H7 (cell line): Measurements from ENCODE around the gene FRS3. TPM values are rescaled to one million over a fixed set of nuclear protein-coding genes. Genes with fewer than 3 reads are reported as not detected.

Experiments
- DNase-seq: peaks from one replicate; pipeline ENCODE4 v3.0.0; 2012
- H3K27me3 ChIP-seq: 2 replicates; pipeline ENCODE4 v1.6.0; 2011; ENCODE audit warnings: mild to moderate bottlenecking, low read length; ENCODE audit not compliant: control insufficient read depth, insufficient read depth
- H3K36me3 ChIP-seq: replicated peaks from 2 replicates; pipeline ENCODE4 v1.5.1; 2011; ENCODE audit warnings: low read length; ENCODE audit not compliant: control insufficient read depth, insufficient read depth
- H3K4me3 ChIP-seq: 2 replicates; pipeline ENCODE4 v1.5.1; 2011; ENCODE audit warnings: low read depth, mild to moderate bottlenecking, control low read depth, low read length, moderate library complexity; ENCODE audit not compliant: insufficient read depth
- total RNA-seq: library from RNA; depleted of rRNA; stranded (reverse); fragments of >200 nt; shearing (Covaris generic); gene quantifications from 2 replicates; pipeline ENCODE4 v1.2.3, GENCODE V29; 2014

Gene FRS3
- total RNA-seq, 1 experiment from 2014 or later, result 2.2 TPM

- peak overlapping the region; percentile 52 for H3K4me3 ChIP-seq
- peaks cover 21% of the 10 kb centered on the region for H3K27me3 ChIP-seq
- DNase-seq, result peak; percentile 93
- no peaks in the 10 kb centered on the region for H3K36me3 ChIP-seq
Observed at GRCh38 chr6:41734666-41735426, 44.9 kb downstream of the FRS3 start.

- H3K36me3 ChIP-seq, result no peaks in the 10 kb centered on the region
- H3K27me3 ChIP-seq, result peaks cover 21% of the 10 kb centered on the region
- H3K4me3 ChIP-seq, result peak overlapping the region; percentile 52
- DNase-seq, result peak; percentile 97
Observed at GRCh38 chr6:41733707-41734665, 45.7 kb downstream of the FRS3 start.

- H3K27me3 ChIP-seq, result peaks cover 21% of the 10 kb centered on the region
Observed at GRCh38 chr6:41733360-41733706, 46.4 kb downstream of the FRS3 start.

GRCh38 chr6:41732591-41733359 lies 46.9 kb downstream of the FRS3 start:
- Histone ChIP-seq H3K36me3 (no peaks in the 10 kb centered on the region), H3K27me3 (peaks cover 21% of the 10 kb centered on the region), H3K4me3 (no peak overlapping the region)
- peak; percentile 77 for DNase-seq

More at GRCh38 chr6:41733360-41733706, 46.4 kb downstream of the FRS3 start:
- Histone ChIP-seq H3K4me3 (peak overlapping the region; percentile 52), H3K36me3 (no peaks in the 10 kb centered on the region)
- DNase-seq, result peak; percentile 64

GRCh38 chr6:41732149-41732548 lies 47.6 kb downstream of the FRS3 start:
- Histone ChIP-seq H3K27me3 (peaks cover 21% of the 10 kb centered on the region), H3K4me3 (no peak overlapping the region), H3K36me3 (no peaks in the 10 kb centered on the region)
- DNase-seq, result no peak

- DNase-seq, result no peak
- no peak overlapping the region for H3K4me3 ChIP-seq
- H3K36me3 ChIP-seq, result no peaks in the 10 kb centered on the region
- peaks cover 21% of the 10 kb centered on the region for H3K27me3 ChIP-seq
Observed at GRCh38 chr6:41731561-41732086, 48.1 kb downstream of the FRS3 start.

GRCh38 chr6:41730531-41731436 lies 48.9 kb downstream of the FRS3 start:
- Histone ChIP-seq H3K36me3 (no peaks in the 10 kb centered on the region), H3K27me3 (peaks cover 21% of the 10 kb centered on the region), H3K4me3 (no peak overlapping the region)
- DNase-seq, result no peak

- Histone ChIP-seq H3K27me3 (peaks cover 17% of the 10 kb centered on the region), H3K4me3 (no peak overlapping the region), H3K36me3 (no peaks in the 10 kb centered on the region)
- no peak for DNase-seq
Observed at GRCh38 chr6:41729624-41730023, 50.1 kb downstream of the FRS3 start.

GRCh38 chr6:41728954-41729353 lies 50.7 kb downstream of the FRS3 start:
- Histone ChIP-seq H3K4me3 (no peak overlapping the region), H3K36me3 (no peaks in the 10 kb centered on the region), H3K27me3 (peaks cover 17% of the 10 kb centered on the region)
- no peak for DNase-seq

- Histone ChIP-seq H3K27me3 (peaks cover 11% of the 10 kb centered on the region), H3K36me3 (no peaks in the 10 kb centered on the region), H3K4me3 (no peak overlapping the region)
- no peak for DNase-seq
Observed at GRCh38 chr6:41728073-41728936, 51.4 kb downstream of the FRS3 start.

GRCh38 chr6:41727705-41728072 lies 52.0 kb downstream of the FRS3 start:
- DNase-seq, result no peak
- Histone ChIP-seq H3K4me3 (no peak overlapping the region), H3K36me3 (no peaks in the 10 kb centered on the region), H3K27me3 (peaks cover 5% of the 10 kb centered on the region)

GRCh38 chr6:41726876-41727275 lies 52.8 kb downstream of the FRS3 start:
- no peak overlapping the region for H3K4me3 ChIP-seq
- DNase-seq, result no peak

More at GRCh38 chr6:41726876-41727275, 52.8 kb downstream of the FRS3 start:
- Histone ChIP-seq H3K36me3 (no peaks in the 10 kb centered on the region), H3K27me3 (peaks cover 2% of the 10 kb centered on the region)
